IMR-90 (cell line): ENCODE measurements around the gene SALL4.

Experiments used
- BHLHE40 ChIP-seq: fragments of 150-350 bp; IDR thresholded peaks from 2 replicates; pipeline ENCODE4 v1.6.1; 2016; ENCODE audit warnings: mild to moderate bottlenecking, low read depth, low read length
- POLR2A ChIP-seq: IDR thresholded peaks from 2 replicates; pipeline ENCODE4 v1.6.1; 2012; ENCODE audit warnings: mild to moderate bottlenecking, low read depth, low read length
- RCOR1 ChIP-seq: IDR thresholded peaks from 2 replicates; pipeline ENCODE4 v1.6.1; 2012; ENCODE audit warnings: mild to moderate bottlenecking, low read length, improper control_type of control experiment; ENCODE audit not compliant: insufficient replicate concordance
- TF ChIP-seq, protein P1 (sequence below): conservative IDR thresholded peaks from 2 replicates; pipeline ENCODE4 v1.5.1; 2012; ENCODE audit warnings: mild to moderate bottlenecking, low read depth, low read length, improper control_type of control experiment

DNA sequence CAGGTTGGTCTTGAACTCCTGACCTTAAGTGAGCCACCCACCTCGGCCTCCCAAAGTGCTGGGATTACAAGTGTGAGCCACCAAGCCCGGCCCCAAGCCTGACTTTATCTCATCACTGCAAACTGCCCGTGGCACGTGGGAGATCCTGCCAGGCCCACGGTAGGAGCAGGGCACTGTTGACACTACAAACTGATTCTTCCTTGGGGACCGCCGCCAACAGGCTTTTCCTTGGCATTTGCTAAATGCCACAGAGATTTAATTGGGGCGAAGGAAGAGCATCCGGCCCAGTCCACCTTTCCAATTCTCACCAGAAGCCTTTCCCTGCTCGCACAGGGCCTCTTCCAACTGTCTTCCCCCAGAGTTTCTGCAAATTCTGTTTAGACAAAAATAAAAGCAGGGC, 45.1 kb downstream of the SALL4 start:
- TF ChIP-seq RCOR1: no peak
- TF ChIP-seq BHLHE40: no peak
- TF ChIP-seq, protein P1, sequence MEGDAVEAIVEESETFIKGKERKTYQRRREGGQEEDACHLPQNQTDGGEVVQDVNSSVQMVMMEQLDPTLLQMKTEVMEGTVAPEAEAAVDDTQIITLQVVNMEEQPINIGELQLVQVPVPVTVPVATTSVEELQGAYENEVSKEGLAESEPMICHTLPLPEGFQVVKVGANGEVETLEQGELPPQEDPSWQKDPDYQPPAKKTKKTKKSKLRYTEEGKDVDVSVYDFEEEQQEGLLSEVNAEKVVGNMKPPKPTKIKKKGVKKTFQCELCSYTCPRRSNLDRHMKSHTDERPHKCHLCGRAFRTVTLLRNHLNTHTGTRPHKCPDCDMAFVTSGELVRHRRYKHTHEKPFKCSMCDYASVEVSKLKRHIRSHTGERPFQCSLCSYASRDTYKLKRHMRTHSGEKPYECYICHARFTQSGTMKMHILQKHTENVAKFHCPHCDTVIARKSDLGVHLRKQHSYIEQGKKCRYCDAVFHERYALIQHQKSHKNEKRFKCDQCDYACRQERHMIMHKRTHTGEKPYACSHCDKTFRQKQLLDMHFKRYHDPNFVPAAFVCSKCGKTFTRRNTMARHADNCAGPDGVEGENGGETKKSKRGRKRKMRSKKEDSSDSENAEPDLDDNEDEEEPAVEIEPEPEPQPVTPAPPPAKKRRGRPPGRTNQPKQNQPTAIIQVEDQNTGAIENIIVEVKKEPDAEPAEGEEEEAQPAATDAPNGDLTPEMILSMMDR: no peak
- no peak for TF ChIP-seq POLR2A
